ENCODE measurements around the gene ZNF487. TPM values are rescaled to one million over a fixed set of nuclear protein-coding genes. Genes with fewer than 3 reads are reported as not detected.

The ZNF487 gene
- total RNA-seq, 2 experiments from 2014 or later: 3.5 to 6.5 TPM

- H3K9me3 ChIP-seq (ENCODE audit: low read length): no peaks in the 10 kb centered on the region
- peak; percentile 87 for DNase-seq (ENCODE audit: low spot score)
- ChIA-PET POLR2A (interaction anchor here (0.7 to 2.0 kb wide), 6 partner anchors 9 to 197 kb away, joined by 3 to 8 read pairs (median 4); partner anchors contain the start of gene HNRNPF), CTCF (ENCODE audit: unreplicated experiment) (no interaction called here)
- H3K9me2 ChIP-seq (ENCODE audit: insufficient read depth, low read length): no peaks in the 10 kb centered on the region
- H3K79me2 ChIP-seq (ENCODE audit: insufficient read depth, low read depth, low read length): no peaks in the 10 kb centered on the region
- intact Hi-C loops (cut with micrococcal nuclease; ENCODE audit: unreplicated experiment): loop anchor here (1.0 kb wide), 1 partner anchor 9 kb away; the partner anchor contains the start of gene HNRNPF
- H3K27ac ChIP-seq (ENCODE audit: low read depth, low read length, poor library complexity, severe bottlenecking): peak overlapping the region; percentile 82
- peaks cover 53% of the 10 kb centered on the region for H3K4me1 ChIP-seq (ENCODE audit: insufficient read depth, low read length, poor library complexity, severe bottlenecking)
- H2AFZ ChIP-seq (ENCODE audit: low read length): peak overlapping the region; percentile 16; the same call in 1 of the 2 replicates
- no peaks in the 10 kb centered on the region for H3K36me3 ChIP-seq (ENCODE audit: insufficient read depth, low read length)
- no peak for TF ChIP-seq EZH2phosphoT487 (IDR thresholded peaks at IDR 0.05; ENCODE audit: borderline replicate concordance, low read depth, low read length)
- no peak for TF ChIP-seq CTCF (conservative IDR thresholded peaks at IDR 0.05; ENCODE audit: low read length)
- H3K4me2 ChIP-seq (ENCODE audit: low read length): peak overlapping the region; percentile 39
- peak overlapping the region; percentile 34 for H3K4me3 ChIP-seq (ENCODE audit: low read depth, low read length, poor library complexity, severe bottlenecking)
- BruUV-seq (replicated peaks): TSS peak; percentile 81
- no peaks in the 10 kb centered on the region for H4K20me1 ChIP-seq (ENCODE audit: insufficient read depth, low read length)
Measured at GRCh38 chr10:43417950-43418768, 18.8 kb upstream of the ZNF487 start.

- Histone ChIP-seq H3K27ac (ENCODE audit: low read depth, low read length, poor library complexity, severe bottlenecking) (peak overlapping the region; percentile 88), H3K4me3 (ENCODE audit: low read depth, low read length, poor library complexity, severe bottlenecking) (peak overlapping the region; percentile 65), H3K79me2 (ENCODE audit: insufficient read depth, low read depth, low read length) (no peaks in the 10 kb centered on the region), H3K36me3 (ENCODE audit: insufficient read depth, low read length) (no peaks in the 10 kb centered on the region), H3K4me2 (ENCODE audit: low read length) (peak overlapping the region; percentile 85), H3K9me3 (ENCODE audit: low read length) (no peaks in the 10 kb centered on the region), H3K4me1 (ENCODE audit: insufficient read depth, low read length, poor library complexity, severe bottlenecking) (peaks cover 53% of the 10 kb centered on the region), H3K9me2 (ENCODE audit: insufficient read depth, low read length) (no peaks in the 10 kb centered on the region), H2AFZ (ENCODE audit: low read length) (peak overlapping the region; percentile 92; the same call in 1 of the 2 replicates), H4K20me1 (ENCODE audit: insufficient read depth, low read length) (no peaks in the 10 kb centered on the region)
- intact Hi-C loops (cut with micrococcal nuclease; ENCODE audit: unreplicated experiment): loop anchor here (1.0 kb wide), 3 partner anchors 16 to 32 kb away; no protein-coding TSS in a partner anchor
- no peak for TF ChIP-seq CTCF (conservative IDR thresholded peaks at IDR 0.05; ENCODE audit: low read length)
- TF ChIP-seq EZH2phosphoT487 (IDR thresholded peaks at IDR 0.05; ENCODE audit: borderline replicate concordance, low read depth, low read length): no peak
- CTCF ChIA-PET (ENCODE audit: unreplicated experiment): no interaction called here
- POLR2A ChIA-PET: interaction anchor here (0.5 to 2.3 kb wide), 6 partner anchors 14 to 401 kb away, joined by 4 to 8 read pairs (median 4); partner anchors contain the start of gene ZNF487
- no peak for DNase-seq (ENCODE audit: low spot score)
- BruUV-seq (replicated peaks): TSS peak; percentile 71
Measured at GRCh38 chr10:43419997-43420368, 16.9 kb upstream of the ZNF487 start.
